Ramos (cell line): ENCODE data around the gene SFXN5.

Experiments
- in situ Hi-C: fragments of 300-500 bp; cut with MboI; formaldehyde crosslinking; loops from one replicate; pipeline ENCODE4 v1.14.3; 2022; ENCODE audit warnings: low sequenced_read_pairs; ENCODE audit not compliant: unreplicated experiment

SFXN5 gene

DNA sequence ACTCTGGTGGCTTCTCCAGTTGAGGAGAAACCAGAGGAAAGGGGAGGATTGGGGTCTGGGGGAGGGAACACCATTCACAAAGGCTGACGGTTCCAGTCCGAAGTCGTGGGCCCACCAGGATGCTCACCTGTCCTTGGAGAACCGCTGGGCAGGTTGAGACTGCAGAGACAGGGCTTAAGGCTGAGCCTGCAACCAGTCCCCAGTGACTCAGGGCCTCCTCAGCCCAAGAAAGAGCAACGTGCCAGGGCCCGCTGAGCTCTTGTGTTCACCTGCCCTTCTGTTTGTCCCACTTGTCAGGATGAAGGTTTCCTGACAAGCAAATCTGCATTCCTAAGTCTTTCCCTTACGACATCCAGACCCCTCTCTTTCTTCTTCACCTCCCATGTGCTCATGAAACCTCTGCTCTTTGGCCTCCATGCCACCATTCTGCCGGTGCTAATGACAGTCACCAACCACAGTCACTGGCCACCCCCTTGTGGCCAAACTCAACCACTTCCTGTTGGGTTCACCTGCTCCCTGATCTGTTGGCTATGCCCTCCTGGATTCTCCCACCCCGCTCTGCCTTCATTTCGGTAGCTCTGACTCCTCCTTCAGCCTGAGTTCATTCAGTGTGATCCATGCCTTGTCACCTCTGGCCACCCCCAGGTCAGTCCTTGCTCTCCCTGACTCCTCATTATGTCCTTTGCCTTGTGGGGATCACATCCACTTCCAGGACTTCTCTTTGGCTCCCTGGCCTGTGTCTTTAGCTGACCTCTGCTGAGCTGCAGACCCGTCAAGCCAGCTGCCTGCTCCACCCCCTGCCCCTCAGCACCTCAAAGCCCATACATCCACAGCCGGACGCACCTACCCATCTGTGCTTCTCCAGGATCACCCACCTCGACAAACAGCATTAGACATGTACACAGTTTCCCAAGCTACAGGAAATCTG is 136.6 kb downstream of the SFXN5 start:
- in situ Hi-C loops, result no loop called here

DNA sequence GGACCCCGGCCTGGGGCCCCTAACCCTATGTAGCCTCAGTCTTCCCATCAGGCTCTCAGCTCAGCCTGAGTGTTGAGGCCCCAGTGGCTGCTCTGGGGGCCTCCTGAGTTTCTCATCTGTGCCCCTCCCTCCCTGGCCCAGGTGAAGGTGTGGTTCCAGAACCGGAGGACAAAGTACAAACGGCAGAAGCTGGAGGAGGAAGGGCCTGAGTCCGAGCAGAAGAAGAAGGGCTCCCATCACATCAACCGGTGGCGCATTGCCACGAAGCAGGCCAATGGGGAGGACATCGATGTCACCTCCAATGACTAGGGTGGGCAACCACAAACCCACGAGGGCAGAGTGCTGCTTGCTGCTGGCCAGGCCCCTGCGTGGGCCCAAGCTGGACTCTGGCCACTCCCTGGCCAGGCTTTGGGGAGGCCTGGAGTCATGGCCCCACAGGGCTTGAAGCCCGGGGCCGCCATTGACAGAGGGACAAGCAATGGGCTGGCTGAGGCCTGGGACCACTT is 137.8 kb downstream of the SFXN5 start:
- in situ Hi-C loops, result no loop called here

DNA sequence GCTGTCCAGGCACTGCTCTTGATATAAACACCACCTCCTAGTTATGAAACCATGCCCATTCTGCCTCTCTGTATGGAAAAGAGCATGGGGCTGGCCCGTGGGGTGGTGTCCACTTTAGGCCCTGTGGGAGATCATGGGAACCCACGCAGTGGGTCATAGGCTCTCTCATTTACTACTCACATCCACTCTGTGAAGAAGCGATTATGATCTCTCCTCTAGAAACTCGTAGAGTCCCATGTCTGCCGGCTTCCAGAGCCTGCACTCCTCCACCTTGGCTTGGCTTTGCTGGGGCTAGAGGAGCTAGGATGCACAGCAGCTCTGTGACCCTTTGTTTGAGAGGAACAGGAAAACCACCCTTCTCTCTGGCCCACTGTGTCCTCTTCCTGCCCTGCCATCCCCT is 138.3 kb downstream of the SFXN5 start:
- in situ Hi-C loops, result no loop called here

DNA sequence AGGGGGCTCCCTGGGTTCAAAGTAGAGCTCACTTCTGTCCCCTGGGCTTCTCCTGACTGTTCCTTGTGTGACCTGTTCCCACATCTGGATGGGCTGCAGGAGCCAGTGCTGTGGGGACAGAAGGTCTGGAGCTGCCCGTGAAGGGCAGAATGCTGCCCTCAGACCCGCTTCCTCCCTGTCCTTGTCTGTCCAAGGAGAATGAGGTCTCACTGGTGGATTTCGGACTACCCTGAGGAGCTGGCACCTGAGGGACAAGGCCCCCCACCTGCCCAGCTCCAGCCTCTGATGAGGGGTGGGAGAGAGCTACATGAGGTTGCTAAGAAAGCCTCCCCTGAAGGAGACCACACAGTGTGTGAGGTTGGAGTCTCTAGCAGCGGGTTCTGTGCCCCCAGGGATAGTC is 138.7 kb downstream of the SFXN5 start:
- in situ Hi-C loops, result no loop called here

DNA sequence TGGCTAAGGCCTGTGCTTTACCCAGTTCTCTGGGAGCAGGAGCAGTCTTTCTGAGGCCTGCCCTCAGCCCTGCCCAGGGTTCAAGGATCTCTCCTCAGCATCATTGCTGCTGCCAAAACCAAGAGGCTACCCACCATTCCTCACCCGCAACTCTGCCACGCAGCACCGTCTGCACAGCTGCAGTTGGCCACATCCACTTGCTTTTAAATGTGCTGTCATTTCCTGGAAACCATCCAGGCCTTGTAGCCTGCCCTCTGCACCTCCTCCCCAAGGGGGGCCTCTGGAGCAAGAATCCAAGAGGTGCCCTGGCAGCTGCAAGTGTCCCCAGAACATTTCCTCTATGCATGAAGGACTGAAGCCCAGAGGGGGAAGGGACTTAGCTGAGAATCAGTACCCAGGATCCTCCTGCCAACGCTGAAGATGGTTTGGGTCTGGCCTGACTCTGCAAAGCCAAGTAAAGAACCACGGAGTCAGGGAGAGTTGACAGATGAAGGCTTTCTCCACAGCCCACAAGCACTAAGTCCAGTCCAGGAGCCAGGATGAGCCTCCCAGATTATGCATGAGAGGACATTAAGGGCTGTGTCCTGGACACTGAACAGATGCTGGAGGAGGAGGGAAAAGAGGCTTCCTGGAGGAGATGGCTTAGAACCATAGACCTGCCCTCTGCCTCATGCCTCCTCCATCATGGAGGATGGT is 139.3 kb downstream of the SFXN5 start:
- in situ Hi-C loops, result no loop called here

DNA sequence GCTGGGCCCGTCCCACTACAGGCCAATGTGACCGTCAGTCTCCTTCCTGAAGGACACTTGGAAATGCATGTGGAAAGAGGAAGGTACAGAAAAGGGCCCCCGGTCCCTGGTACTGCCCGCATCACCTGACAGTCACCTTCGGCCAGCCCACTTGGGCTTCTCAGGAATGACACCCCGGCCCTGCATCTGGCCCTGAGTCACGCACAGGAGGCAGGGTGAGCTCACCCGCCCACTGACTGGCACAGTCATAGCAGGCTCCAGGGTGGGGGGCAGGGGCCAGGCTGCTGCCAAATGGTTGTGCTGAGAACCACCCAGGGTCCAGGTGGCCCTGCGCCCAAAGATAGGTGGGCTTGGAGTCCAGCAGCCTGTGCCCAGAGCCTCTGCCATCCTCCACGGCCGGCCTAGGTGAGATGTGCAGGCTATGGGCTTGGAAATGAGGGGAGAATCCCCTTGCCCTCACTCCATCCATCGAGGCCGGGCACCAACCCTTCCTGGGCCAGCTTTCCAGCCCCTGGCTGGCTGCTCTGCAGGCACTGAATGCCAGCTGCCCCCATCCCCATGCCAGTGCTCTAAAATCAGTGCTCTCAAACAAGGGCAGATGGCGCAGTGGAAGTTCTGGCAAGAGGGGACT is 140.1 kb downstream of the SFXN5 start:
- in situ Hi-C loops, result no loop called here

DNA sequence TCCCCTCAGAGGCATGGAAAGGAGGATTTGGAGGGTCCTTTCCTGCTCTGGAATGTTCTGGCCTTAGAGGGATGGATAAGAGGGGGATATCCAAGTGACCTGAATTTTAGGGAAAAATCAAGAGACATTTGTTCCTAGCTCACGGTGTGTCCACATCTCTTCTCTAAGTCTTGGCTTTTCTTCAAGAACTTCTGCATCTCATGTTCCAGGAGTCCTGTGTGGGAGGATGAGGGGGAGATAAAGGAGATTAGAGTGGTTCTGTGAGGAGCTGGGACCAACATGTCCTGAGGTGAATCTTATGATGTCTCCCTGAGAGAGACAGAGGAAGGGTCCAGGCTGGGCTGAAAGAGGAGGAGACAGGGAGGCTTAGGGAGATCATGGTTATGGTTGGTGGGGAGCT is 142.5 kb downstream of the SFXN5 start:
- in situ Hi-C loops, result no loop called here

DNA sequence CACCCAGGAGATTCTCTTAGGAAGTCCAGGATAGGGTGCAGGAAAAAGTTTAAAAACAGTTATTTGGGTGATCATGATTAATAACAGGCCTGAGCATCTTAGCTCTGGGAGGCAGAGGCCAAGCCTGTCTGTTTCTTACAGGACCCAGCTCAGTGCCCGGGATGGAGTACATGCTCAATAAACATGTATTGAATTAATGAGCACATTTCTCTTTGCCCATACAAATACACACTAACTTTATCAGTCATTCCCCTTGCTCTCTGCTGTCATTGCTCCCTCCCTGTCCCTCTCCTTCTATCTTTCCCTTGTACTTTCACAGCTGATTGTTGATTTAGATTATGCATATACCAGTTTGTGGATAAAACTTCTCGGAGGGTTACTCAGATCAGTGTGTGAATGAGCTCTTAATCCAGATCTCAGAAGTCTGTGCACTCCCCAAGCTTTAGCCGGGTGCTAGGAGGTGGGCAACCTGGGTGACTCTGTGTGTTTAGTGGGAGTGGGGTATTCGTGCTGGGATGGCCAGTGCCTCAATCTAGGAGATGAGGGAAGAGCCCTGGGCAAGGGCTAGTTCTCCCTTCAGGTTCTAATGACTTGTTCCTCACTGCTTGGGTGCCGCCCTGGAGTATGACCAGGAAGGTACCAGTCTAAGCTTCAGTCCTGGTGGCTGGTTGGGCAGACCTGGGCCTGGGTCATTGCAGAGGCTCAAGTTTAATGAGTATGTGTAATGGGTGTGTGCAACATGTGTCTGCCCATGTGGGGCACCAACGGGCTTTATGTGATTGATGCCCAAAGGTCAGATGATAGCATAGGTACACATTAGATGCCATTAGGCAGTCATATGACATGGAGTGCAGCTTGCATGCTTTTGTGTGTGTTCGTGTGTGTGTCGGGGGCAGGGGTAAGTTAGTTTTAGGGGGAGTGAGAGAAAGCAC is 143.6 kb downstream of the SFXN5 start:
- in situ Hi-C loops, result no loop called here

DNA sequence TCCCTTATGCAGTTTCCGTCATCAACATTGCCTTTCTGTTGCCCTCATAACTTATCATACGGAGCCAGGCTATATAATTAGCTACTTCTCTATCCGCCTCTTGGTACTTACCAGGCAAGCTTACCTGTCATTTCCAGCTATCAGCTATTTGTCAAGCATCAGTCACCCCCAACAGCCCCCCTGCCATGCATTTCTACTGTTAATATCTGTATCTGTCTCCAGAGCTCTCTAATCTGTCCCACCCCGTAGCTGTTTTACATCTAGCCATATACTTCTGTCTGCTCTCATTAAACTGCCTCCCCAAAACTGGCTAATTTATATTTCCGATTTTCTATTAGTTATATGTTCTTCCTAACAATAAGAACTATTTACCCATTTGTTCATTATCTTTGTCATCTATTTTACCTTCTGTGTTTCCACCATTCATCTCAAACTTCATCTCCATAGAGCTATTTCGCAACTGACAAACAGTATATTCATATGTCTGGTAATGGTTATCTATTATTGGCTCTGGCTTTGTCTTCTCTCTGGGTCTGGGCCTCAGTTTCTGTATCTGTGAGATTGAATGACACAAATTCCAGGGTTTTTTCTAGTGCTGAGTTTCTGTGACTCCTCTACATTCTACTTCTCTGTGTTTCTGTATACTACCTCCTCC is 144.6 kb downstream of the SFXN5 start:
- in situ Hi-C loops, result no loop called here

DNA sequence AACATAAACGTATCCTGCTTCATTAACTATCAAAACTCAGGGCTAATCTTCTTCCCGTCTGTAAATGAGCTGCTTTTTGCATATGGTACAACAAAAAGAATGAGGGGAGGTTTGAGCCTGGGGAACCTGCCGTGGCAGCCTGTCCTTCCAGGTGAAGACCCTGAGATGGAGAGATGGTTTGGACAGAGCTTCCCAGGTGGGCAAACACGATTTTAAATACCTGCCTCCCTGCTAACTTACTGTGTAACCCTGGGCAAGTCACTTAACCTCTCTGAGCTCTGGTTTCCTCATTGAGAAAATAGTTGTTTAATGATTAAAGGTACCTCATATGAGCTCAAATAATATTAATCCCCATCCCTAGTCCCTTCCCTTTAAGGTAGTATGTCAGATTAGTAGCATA is 145.1 kb downstream of the SFXN5 start:
- in situ Hi-C loops, result no loop called here

DNA sequence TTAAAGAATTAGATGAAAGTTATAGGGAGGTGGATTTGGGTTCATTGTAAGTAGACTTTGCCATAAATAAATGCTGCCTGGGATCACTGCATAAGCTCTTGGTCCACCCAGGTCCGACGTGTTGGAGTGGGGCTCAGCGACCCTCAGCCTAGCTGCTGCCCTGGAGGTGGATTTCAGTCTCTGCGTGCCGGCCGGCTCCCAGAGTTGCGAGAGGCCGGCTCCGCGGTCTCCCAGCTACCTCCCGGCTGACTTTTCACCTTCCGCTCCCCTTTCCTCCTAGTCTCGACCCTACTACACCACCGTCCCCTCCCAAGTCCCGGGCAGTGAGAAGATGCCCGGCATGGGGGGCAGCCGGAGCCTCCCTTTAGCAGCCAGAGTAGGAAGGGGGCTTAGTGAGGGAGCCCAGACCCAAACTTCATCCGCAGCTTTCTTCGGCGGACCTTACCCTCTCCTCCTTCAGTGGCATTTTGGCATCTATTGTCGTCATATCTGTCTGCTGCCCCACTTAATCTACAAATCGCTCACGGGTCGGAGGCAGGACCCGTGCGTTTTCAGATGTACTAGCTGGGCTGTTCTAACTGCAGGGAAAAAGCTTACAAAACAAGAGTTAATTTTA is 146.1 kb downstream of the SFXN5 start:
- in situ Hi-C loops, result no loop called here

DNA sequence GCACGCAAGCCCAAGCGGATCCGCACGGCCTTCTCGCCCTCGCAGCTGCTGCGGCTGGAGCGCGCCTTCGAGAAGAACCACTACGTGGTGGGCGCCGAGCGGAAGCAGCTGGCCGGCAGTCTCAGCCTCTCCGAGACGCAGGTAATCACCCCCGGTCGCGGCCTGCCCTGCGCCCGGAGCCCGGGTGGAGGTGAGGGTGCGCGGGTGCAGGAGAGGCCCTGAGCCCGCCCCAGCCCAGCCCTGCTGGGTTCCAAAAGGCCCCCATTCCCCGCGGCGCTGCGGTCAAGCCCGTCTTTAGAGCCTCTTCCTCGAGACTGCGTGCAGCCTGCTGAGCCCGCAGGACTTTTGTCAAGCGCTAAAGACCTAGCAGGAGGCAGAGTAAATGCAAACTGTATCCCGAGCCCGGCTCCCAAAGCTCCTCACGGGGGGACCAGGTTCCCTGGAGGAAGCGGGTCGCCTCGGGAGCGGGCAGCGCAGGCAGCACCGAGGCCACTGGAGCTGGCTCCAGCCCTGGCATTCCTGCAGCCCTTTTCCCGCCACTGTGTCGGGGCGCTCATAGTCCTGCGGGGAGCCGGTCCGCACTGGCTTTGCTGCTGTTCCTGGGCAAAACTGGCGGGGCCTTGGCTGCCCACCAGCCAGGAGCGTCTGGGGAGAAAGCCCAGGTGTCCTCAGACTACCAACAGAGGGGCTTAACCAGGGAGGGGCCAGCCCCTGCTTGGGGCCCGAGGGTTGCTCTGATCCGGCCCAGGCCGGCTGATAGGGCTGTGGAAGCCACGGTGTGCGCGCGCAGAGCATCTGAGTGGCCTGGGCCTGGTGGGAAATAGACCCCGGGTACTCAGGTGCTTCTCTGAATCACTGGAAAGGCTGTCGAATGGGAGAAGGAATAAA is 146.9 kb downstream of the SFXN5 start:
- in situ Hi-C loops, result no loop called here

DNA sequence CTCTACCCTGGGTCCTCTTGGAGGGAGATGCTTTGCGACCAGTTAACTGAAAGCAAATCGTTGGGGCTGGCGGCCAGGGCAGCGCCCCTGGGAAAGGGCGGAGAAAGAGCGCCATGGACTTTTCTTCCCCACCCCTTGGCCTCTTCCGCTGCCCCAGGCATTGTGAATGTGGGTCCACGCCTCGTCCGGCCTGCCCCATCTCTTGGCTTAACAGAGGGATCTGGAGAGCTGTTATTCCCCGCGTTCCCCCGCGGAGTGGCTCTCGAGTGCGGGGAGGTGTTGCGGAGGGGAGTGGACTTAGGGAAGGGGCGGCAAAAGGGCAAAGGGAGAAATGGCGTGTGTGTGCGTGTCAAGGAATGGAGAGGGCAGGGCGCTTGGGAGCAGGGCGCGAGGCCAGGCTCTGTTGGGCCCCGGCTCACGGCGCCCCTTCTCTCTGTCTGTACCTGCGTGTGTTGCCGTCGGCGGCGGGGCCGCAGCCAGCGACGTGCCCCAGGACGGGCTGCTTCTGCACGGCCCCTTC is 147.6 kb downstream of the SFXN5 start:
- in situ Hi-C loops, result no loop called here

DNA sequence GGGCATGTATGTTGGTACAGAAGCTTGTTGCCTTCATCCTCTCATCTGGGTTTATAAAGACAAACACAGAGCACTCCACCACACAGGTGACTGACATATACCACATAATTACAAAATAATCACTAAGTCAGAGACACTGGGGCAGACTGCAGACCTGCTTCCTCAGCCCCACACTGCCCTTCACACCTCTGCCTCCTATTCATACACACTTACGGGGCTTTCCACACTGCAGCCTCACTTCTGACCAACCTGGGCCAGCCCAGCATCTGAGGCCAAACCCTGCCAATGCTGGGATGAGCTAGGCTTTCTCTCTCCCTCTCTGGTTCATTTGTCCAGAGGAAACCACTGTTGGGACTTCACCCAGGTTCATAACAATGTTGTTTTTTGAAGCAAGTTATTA is 149.7 kb downstream of the SFXN5 start:
- in situ Hi-C loops, result no loop called here

DNA sequence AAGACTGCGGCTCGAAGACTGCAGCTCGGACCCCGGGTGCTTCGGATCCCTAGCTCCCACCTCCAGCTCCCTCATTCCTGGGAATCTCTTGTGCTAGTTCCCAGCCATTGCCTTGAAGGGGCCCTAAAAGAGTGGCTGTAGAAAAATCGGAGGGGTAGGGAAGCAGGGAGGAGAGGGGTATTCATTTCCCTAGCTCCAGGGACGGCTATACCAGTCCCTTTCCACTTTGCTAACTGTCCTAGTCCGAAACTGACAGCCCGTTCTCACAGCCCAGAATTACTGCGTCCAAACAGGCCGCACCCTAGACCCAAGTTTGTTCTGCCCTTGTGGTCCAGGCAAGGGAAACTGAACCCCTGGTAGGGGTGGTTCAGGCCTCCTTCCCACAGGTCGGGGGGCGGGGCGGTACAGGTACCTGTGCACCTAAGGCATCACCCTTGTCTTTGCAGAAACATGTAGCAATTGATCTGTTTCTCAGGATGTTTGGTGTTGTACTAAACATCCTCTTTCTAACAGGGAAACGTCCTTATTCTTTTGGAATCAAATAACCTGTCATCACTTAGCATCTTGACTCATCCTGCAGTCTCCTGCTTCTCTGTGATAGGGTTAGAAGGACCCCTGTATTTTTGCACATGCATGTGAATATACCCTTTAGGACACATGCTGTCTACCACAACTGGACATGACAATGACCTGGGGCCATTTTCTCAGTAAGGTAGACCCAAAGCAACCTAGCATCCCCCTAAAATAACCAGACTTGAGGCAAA is 150.2 kb downstream of the SFXN5 start:
- in situ Hi-C loops, result no loop called here

DNA sequence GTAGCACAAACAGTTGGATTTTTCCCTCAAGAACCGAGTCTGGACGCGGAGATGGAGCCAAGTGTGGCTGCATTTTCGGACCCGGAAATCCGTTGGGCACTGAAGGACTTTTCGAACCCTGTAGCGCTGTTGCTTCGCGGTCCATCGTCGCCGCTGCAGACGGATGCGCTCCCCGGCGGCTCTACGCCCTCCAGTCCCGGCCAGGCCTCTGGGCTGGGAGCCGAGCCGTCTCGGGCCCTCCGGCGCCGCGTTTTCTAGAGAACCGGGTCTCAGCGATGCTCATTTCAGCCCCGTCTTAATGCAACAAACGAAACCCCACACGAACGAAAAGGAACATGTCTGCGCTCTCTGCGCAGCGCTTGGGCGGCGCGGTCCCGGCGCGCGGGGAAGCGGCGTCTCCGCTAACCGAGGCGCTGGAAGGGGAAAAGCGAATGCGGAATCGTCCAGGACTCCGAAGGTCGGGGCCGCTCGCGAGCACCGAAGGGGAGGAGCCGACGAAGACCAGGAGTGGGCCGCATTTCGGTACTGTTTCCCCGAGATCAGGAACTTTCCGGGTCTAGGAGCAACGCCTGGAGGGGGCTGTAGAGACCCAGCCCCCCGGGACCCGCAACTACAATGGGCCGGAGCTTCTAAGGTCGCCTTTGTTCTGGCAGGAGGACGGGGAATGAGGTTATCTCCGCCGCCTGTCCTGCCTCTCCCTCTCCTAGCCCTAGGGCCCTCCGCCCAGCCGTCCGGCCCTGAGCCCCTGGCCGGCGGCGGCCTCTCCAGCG is 151.0 kb downstream of the SFXN5 start:
- in situ Hi-C loops, result no loop called here
